Measurements from ENCODE around the gene SPSB4. TPM values are rescaled to one million over a fixed set of nuclear protein-coding genes. Genes with fewer than 3 reads are reported as not detected.

Gene SPSB4
- total and polyA plus RNA-seq, 9 of the 15 experiments (the other 6 are each of a cell fraction or from before 2014, with no cell fraction given), result not detected

- TF ChIP-seq AFF4 (CRISPR knock-in tag; IDR thresholded peaks at IDR 0.05), result no peak
Measured at GRCh38 chr3:141055536-141056445, 4.6 kb downstream of the SPSB4 start (continued).

- H3K4me1 ChIP-seq (replicated peaks in 1 of 2; ENCODE audit: control insufficient read depth in 2 of 2, insufficient read depth in 2 of 2, low read length in 2 of 2), result peaks cover 0 to 4% of the 10 kb centered on the region in 2 experiments; a peak in 1 of 5 replicates
- ChIA-PET POLR2A (no interaction called here), CTCF (ENCODE audit: low intra/inter-chr PET ratio) (no interaction called here)
- WGBS (ENCODE audit: insufficient coverage, low coverage, missing lambda C conversion rate), result 3% methylated on average over 6 of the region's 7 CpGs
- H2AFZ ChIP-seq (ENCODE audit: low read depth, low read length), result no peak overlapping the region
- H3K27me3 ChIP-seq (ENCODE audit: control insufficient read depth in 2 of 2, insufficient read depth in 2 of 2, low read length in 2 of 2), result peaks cover 7 to 40% of the 10 kb centered on the region in 2 experiments; a peak in 4 of 5 replicates
- ATAC-seq (no peak), FAIRE-seq (no peak), DNase-seq (ENCODE audit: extremely low read depth in 1 of 4, low spot score in 3 of 4) (no peak)
- intact Hi-C loops (cut with micrococcal nuclease) (no loop called here), in situ Hi-C loops (cut with MboI) (no loop called here)
- H3K9ac ChIP-seq (ENCODE audit: insufficient read depth in 1 of 2, low read depth in 2 of 2, low read length in 2 of 2), result peak overlapping the region in 1 of 2 experiments; percentile 13; a peak in 1 of 4 replicates
- no peak overlapping the region for H3K27ac ChIP-seq (ENCODE audit: extremely low read depth, low read depth, low read length)
- no peaks in the 10 kb centered on the region for H4K20me1 ChIP-seq (replicated peaks; ENCODE audit: control insufficient read depth, insufficient read depth, low read length)
- H3K4me2 ChIP-seq (ENCODE audit: insufficient read depth, low read length), result no peak overlapping the region
- H3K9me3 ChIP-seq (replicated peaks; ENCODE audit: control insufficient read depth, insufficient read depth, low read depth, low read length), result no peaks in the 10 kb centered on the region
- H3K9me1 ChIP-seq (ENCODE audit: control insufficient read depth, insufficient read depth, low read length), result no peaks in the 10 kb centered on the region
- no peak overlapping the region for H3K4me3 ChIP-seq
- H3K79me2 ChIP-seq (ENCODE audit: control insufficient read depth, insufficient read depth, low read length), result no peaks in the 10 kb centered on the region
- BruUV-seq (replicated peaks), result no TSS peak
- H3K36me3 ChIP-seq (ENCODE audit: control insufficient read depth, insufficient read depth, low read length), result no peaks in the 10 kb centered on the region
- TF ChIP-seq FOSL1 (tag; conservative IDR thresholded peaks at IDR 0.05) (no peak), NEUROD1 (IDR thresholded peaks at IDR 0.05; ENCODE audit: borderline replicate concordance, low read depth, low read length, partially characterized antibody) (no peak), PKNOX1 (IDR thresholded peaks at IDR 0.05) (no peak), PURB (CRISPR knock-in tag; IDR thresholded peaks at IDR 0.05; ENCODE audit: low read depth) (no peak), ZNF23 (CRISPR knock-in tag; IDR thresholded peaks at IDR 0.05) (no peak), ZNF324 (CRISPR knock-in tag; IDR thresholded peaks at IDR 0.05) (no peak), ZBTB12 (CRISPR knock-in tag; IDR thresholded peaks at IDR 0.05) (no peak), NR3C1 (CRISPR knock-in tag; IDR thresholded peaks at IDR 0.05) (no peak), ZBTB5 (IDR thresholded peaks at IDR 0.05) (no peak), MEF2D (tag; conservative IDR thresholded peaks at IDR 0.05; ENCODE audit: low read depth) (no peak), NCOA4 (IDR thresholded peaks at IDR 0.05; ENCODE audit: partially characterized antibody) (no peak)
Measured at GRCh38 chr3:141056751-141057171, 5.6 kb downstream of the SPSB4 start.
